HuH-7 (cell line): Measurements from ENCODE around the gene CACNG5.

Experiments
- DNase-seq: peaks from one replicate; pipeline ENCODE4 v3.0.0; 2011; ENCODE audit warnings: low spot score

Gene CACNG5

GRCh38 chr17:66906321-66907278 is 71.7 kb downstream of the CACNG5 start:
- DNase-seq, result peak; percentile 68

- DNase-seq, result no peak
These were observed 75.0 kb downstream of the CACNG5 start for GRCh38 chr17:66909804-66910373.

GRCh38 chr17:66910651-66911285 is 75.9 kb downstream of the CACNG5 start:
- DNase-seq, result no peak

- DNase-seq, result no peak
These were observed 80.3 kb downstream of the CACNG5 start for GRCh38 chr17:66915204-66915611.

GRCh38 chr17:66915792-66916191 is 80.9 kb downstream of the CACNG5 start:
- no peak for DNase-seq

- no peak for DNase-seq
These were observed 82.0 kb downstream of the CACNG5 start for GRCh38 chr17:66916946-66917345.

- DNase-seq, result no peak
These were observed 84.0 kb downstream of the CACNG5 start for GRCh38 chr17:66918896-66919295.

GRCh38 chr17:66920435-66920834 is 85.5 kb downstream of the CACNG5 start:
- DNase-seq, result no peak

GRCh38 chr17:66920950-66921349 is 86.0 kb downstream of the CACNG5 start:
- DNase-seq, result no peak

- DNase-seq, result no peak
These were observed 89.0 kb downstream of the CACNG5 start for GRCh38 chr17:66923886-66924285.

GRCh38 chr17:66925811-66926500 is 91.0 kb downstream of the CACNG5 start:
- DNase-seq, result no peak

GRCh38 chr17:66928949-66929348 is 94.0 kb downstream of the CACNG5 start:
- DNase-seq, result no peak

GRCh38 chr17:66929591-66929990 is 94.7 kb downstream of the CACNG5 start:
- no peak for DNase-seq

- DNase-seq, result peak; percentile 42
These were observed 96.0 kb downstream of the CACNG5 start for GRCh38 chr17:66930933-66931332.

GRCh38 chr17:66932311-66932710 is 97.4 kb downstream of the CACNG5 start:
- DNase-seq, result no peak

GRCh38 chr17:66934040-66934439 is 99.1 kb downstream of the CACNG5 start:
- no peak for DNase-seq
